Kasumi-1 (cell line): Measurements from ENCODE around the gene ATP9B.

Experiments
- DNase-seq, 2 experiments: peaks; one replicate each; lab custom pipeline; 2025; lab: John Stamatoyannopoulos, UW

ATP9B gene

GRCh38 chr18:79396431-79397246, 327.4 kb downstream of the ATP9B start:
- DNase-seq, result no peak

- DNase-seq, result no peak
Observed at GRCh38 chr18:79397247-79397829, 328.1 kb downstream of the ATP9B start.

GRCh38 chr18:79397830-79398761, 328.9 kb downstream of the ATP9B start:
- no peak for DNase-seq

GRCh38 chr18:79399275-79400081, 330.3 kb downstream of the ATP9B start:
- no peak for DNase-seq

GRCh38 chr18:79400091-79400590, 330.9 kb downstream of the ATP9B start:
- peak in 1 of 2 experiments; percentile 14 for DNase-seq

GRCh38 chr18:79400591-79401381, 331.6 kb downstream of the ATP9B start:
- DNase-seq, result no peak

GRCh38 chr18:79401494-79402208, 332.5 kb downstream of the ATP9B start:
- DNase-seq, result no peak

- no peak for DNase-seq
Observed at GRCh38 chr18:79402209-79402576, 333.0 kb downstream of the ATP9B start.

- peak; percentile 23 to 42 for DNase-seq
Observed at GRCh38 chr18:79402977-79403722, 334.0 kb downstream of the ATP9B start.

GRCh38 chr18:79403723-79404566, 334.8 kb downstream of the ATP9B start:
- no peak for DNase-seq

GRCh38 chr18:79404567-79404910, 335.3 kb downstream of the ATP9B start:
- no peak for DNase-seq

GRCh38 chr18:79405019-79405780, 336.0 kb downstream of the ATP9B start:
- DNase-seq, result no peak

GRCh38 chr18:79405781-79406575, 336.8 kb downstream of the ATP9B start:
- peak; percentile 53 to 59 for DNase-seq

- DNase-seq, result no peak
Observed at GRCh38 chr18:79406708-79407107, 337.5 kb downstream of the ATP9B start.

GRCh38 chr18:79409313-79409712, 340.1 kb downstream of the ATP9B start:
- no peak for DNase-seq

GRCh38 chr18:79410171-79410641, 341.0 kb downstream of the ATP9B start:
- DNase-seq, result no peak
